Anterior cingulate cortex (tissue), 58 donors: Measurements from ENCODE around the gene NEIL3.
"Not testable (repeated sequence)": the region's sequence is repeated elsewhere in the genome, so short reads cannot be mapped to it uniquely, and the experiment has no call there.

Experiments used
- DNase-seq, 58 donors: peaks; one replicate each; lab custom pipeline; 2025; lab: John Stamatoyannopoulos, UW

The NEIL3 gene

DNA sequence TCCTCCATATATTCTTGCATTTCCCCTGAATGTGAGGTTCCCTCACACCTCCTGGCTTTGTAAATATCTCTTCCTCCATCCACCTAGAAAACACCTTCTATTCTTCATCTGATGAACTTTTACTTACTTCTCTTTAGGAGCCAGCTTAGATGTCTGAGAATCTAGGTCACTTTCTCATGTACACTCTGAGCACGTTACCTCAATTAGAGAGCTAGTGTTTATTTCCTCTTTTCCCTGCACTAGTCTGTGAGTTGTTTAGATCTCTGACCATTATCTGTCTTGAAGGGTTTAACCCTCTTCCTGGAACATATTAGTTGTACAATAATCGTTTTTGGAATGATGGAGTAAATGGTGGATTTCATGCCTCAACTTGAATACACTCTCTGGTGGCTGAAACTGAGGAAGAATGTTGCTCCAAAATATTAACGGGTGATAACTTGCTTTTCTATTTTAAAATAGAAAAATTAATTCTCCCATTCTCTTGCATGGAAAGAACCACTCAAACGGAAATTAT, 8.5 kb upstream of the NEIL3 start:
- DNase-seq = no peak

DNA sequence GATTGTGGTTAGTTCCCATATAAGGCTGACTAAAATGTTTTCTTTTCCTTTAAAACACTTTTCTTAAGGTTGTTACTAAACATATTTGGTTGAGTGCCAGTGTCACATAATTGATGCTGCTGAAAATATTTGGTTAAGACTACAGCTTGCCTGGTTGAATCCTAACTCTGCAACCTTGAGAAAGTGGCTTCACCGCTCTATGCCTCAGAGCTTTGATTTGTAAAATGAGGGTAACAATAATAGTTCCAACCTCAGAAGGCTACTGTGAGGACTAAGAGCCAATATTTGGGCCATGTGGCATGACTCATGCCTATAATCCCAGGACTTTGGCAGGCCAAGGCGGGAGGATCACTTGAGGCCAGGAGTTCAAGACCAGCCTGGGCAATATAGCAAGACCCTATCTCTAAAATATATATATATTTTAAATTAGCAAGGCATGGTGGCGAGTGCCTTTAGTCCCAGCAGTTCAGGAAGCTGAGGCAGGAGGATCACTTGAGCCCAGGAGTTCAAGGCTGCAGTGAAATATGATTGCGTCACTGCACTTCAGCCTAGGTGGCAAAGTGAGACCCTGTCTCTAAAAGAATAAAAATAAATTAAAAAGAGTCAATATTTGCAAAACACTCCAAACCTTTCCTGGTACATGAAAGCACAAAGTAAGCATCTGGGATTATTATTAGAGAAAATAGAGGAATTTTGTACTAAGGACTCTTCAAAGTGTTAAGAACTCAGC, 7.1 kb upstream of the NEIL3 start:
- no peak for DNase-seq

DNA sequence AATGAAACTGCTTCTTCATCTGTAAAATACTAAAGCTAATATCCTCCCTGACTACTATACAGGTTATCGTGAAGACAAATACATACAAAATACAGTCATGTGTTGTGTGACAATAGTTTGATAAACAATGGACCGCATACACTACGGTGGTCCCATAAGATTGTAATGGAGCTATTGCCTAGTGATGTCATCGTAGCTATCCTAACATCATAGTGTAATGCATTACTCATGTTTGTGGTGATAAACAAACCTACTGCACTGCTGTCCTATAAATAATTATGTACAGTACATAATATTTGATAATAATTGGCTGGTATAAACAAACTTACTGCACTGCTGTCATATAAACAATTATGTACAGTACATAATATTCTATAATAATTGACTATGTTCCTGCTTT, 5.6 kb upstream of the NEIL3 start:
- DNase-seq = no peak

DNA sequence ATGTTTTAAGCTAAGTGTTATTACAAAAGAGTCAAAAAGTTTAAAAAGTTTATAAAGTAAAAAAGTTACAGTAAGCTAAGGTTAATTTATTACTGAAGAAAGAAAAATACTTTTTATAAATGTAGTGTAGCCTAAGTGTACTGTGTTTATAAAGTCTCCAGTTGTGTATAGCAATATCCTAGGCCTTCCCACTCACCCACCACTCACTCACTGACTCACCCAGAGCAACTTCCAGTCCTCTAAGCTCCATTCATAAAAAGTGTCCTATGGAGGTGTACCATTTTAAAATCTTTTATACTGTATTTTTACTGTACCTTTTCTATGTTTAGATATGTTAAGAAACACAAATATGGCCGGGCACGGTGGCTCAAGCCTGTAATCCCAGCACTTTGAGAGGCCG, 4.8 kb upstream of the NEIL3 start:
- not testable (repeated sequence) for DNase-seq

DNA sequence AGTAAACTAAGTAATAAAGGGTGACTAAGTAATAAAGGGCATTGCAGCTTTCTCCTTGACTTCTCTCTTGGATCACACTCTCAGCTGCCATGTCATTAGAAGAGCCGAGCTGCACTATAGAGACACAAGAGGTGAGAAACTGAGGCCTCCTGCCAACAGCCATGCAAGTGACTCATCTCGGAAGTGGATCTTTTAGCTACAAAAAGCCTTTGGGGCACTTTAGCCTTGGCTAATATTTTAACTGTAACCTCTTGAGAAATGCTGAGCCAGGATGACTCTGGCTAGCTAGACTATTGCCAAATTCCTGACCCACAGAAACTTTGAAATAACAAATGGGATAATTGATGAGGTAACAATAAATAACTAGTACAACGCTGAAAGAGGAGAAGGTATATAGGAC, 1.5 kb upstream of the NEIL3 start:
- DNase-seq = no peak

DNA sequence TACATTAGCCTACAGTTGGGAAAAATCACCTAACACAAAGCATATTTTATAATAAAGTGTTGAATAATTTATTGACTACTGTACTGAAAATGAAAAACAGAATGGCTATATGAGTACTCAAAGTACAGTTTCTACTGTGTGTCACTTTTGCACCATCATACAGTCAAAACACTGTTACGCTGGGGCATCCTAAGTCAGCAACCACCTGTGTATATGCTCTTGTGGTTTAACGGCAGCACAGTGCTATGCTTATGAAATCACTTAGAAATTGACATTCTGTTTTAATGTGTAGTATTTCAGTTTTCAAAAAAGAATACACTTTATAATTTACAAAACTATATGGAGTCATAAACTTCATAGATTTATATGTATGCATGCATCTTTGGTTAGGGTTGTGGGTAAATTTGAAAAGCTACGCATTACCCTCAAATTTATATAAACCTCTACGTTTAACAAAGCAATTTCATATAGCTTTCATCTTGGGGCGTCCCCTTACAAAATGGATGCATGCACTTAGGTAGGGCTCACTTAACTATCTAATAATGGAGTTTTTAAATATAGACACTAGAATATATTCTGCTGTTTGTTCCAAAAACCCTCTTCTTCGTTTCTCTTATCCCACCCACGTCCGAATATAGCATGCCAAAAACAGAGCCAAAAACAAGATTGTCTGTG, 690 bp upstream of the NEIL3 start:
- DNase-seq = no peak

DNA sequence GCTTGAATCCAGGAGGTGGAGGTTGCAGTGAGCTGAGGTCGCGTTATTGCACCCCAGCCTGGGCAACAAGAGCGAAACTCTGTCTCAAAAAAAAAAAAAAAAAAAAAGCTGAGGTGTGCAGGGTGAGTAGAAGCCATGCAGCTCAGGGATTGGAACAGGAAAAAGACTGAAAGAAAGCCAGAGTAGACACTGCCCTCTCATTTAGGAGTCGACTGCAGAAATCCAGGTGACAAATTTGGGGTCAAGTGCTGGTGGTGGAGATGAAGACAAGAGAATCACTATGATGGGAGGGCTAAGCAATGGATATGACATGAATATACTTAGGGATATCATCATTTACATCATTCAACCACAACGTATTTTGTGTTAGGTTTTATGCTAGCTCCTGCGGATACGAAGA, 1.9 kb downstream of the NEIL3 start:
- DNase-seq = no peak

DNA sequence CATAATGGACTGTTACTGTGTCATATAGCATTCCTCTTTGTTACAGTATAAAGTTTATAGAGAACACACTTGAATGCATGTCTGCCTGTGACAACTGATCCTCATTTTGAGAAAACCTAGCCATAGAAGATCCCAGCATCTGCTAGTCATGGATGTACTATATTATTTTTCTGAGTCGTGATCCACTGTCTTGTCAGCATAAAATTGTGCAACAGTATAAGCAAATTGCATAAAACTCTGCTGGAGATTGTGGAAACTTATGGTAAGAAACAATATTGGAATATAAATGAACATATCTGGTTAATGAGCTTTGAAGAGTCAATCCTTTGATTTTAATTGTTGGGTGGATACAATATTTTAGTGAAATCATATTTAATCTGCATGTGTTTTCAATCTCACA, 3.6 kb downstream of the NEIL3 start:
- DNase-seq = no peak

DNA sequence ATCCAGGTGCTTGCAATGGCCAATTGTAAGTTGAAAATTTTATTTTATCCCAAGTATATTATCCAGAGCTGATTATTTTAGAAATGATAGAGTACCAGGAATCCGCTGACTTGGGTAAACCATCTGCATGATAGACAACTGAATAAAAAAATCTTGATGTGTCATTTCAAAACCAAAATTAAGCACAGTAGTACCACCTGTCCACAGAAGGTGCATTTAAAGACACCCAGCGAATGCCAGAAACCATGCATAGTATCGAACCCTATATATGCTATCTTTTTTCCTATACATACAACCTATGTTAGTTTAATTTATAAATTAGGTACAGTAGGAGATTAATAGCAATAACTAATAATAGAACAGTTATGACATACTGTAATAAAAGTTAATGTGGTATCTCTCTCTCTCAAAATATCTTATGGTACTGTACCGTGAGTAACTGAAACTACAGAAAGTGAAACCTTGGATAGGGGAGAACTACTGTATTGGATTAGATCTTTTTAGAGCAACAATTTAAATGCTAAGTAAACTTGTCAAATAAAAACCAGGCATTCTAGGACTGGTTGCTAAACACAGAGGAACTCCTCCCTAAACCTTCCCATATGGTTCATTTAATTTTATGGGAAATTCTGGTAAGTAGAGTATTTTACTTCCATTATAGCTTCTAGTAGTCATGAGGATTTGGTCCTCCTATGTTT, 6.2 kb downstream of the NEIL3 start:
- DNase-seq = no peak

DNA sequence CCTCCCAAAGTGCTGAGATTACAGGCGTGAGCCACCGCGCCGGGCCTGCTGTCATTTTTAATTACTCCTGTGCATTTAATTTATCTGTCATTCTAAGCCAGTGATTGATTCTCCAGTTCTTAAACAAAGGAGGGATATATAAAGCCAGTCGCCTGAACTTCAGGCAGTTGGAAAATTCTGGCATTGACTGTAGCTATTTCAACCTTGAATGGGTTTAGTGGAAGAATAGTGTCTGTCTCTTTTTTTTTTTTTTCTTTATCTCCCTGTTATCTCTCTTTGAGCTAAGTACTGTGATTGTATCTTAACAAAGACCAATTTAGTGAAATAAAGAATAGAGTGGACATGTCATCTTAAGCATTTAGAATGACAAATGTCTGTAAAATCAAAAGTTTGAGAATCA, 11.0 kb downstream of the NEIL3 start:
- no peak for DNase-seq

DNA sequence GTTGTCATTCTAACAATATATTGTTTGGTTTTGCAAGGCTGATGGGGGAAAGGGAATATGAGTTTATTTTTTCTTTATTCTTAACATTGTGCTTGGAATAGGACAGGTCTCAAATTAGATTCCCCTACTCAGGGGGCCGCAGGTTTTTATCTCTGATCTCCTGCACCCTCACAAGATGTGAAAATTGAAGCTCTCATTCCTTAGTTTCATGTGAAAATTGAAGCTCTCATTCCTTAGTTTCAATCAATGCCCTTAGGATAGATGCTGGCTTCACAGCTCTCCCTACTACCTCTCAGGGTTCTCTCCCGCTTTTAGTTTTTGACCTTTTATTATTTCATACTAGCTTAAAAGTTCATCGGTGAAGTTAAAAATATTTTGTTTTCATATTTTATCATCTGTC, 12.0 kb downstream of the NEIL3 start:
- no peak for DNase-seq

DNA sequence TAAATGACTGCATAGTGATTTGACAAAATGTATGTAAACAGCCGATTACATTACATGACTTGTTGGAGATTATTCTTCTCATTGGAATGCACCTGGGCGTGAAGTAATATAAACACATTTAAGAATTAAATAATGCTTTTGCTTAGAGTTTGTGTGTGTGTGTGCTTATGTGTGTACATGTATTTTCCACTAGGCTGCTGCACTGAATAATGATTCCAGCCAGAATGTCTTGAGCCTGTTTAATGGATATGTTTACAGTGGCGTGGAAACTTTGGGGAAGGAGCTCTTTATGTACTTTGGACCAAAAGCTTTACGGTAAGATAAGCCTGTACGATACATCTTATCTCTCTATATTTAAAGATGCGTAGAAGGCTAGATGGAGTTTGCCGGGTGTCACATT, 12.6 kb downstream of the NEIL3 start:
- no peak for DNase-seq

DNA sequence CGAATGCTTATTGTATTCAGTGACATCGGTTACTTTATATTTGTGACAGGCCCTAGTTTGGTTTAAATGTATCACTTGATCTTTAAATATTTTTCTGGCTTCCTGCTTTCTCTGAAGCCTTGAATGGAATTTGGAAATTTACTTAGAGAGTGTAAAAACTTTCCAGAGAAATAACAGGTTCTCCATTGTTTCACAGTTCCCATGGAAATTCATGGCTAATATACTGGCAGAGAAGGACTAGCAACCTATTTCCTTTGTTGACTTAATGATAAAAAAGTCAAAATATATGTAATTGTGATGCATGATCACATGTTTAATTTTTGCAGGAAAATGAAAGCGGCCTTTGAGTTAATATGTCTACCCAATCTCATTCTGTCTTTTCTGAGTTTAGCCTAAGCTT, 13.2 kb downstream of the NEIL3 start:
- DNase-seq = no peak

DNA sequence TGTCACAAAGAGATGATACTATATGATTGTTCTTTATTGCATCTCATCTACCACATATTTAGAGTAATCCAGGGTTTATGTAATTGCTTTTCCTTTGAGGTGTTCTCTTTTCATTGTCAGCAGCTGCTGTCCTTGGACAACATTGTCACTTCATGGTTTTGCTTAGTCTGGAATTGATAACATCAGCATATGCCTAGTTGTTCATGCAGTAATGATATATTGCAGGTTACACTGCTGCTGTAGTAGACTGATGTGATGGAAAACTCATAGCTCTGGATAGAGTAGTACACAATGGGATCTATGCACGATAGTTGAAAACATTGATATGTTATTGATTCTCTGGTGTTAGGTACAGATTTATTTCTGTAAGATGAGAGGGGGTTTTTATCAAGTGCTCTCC, 13.7 kb downstream of the NEIL3 start:
- DNase-seq = no peak

DNA sequence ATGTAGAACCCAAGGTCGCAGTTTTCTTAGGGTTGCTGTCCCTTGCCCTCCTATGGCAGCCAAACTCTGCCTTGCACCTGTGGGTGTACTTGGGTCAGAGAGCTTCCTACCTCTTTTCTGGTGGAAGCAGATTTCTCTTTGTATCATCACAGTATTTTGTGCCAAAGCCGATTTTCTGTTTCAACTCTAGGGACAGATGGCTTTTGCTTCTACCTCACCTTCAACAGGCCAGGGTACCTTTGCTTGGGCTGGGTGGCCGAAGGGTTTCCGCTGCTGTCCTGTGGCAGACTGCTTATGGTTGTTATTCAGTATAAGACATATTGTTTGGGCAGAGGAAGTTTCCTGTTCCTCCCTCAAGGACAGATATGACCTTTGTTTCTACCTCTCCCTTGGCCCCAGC, 22.4 kb downstream of the NEIL3 start:
- DNase-seq = no peak

DNA sequence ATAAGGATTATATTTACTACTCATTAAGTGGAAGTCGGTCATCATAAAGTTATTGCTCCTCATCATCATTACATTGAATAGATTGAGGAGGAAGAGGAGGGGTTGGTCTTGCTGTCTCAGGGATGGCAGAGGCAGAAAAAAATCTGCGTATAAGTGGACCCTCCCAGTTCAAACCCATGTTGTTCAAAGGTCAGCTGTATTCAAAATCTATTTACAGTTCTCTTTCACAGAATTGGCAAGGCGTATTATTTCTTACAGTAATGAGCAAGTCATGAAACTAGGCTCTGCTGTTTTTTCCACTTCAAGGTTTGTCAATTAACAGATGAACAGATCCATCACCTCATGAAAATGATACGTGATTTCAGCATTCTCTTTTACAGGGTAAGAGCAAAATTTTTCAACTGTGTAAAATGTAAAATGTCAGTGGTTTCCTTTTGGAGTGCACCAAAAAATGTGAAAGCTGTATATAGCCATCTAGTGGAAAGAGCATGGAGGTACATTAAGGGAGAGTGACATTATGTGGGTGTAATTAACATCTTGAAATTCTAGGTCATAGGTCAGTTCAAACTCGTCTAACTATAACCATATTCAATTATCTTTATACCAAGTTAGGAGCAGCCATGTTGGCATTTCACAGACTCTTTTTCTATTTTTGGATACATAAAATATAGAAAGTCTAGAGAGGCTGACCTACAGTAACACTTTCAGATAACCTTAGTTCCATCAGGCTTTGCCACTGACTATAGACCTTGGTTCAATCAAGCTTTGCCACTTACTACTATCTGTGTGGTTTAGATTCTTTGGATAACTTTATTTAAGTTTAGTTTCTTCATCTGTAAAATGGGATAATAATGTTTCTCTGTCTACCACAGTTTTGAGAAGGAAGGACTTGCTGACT, 30.1 kb downstream of the NEIL3 start:
- no peak for DNase-seq

DNA sequence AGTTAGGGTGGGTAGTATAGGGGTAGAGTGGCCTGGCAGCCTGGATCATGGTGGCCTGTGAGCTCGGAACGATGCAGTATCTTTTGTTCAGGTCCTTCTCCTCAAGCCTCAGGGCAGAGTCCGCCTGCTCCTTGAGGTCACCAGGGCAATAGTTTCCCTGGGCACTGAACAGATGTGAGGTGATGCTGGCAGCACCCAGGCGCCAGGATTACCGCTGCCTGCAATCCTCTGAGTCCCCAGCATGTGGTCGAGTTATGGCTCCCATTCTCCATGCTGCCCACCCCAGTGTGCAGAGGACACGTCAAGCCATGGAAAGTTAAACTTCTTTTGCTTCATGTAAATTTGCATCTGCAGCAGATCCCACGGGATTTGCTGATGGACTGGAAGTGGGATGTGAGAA, 38.7 kb downstream of the NEIL3 start:
- no peak for DNase-seq

DNA sequence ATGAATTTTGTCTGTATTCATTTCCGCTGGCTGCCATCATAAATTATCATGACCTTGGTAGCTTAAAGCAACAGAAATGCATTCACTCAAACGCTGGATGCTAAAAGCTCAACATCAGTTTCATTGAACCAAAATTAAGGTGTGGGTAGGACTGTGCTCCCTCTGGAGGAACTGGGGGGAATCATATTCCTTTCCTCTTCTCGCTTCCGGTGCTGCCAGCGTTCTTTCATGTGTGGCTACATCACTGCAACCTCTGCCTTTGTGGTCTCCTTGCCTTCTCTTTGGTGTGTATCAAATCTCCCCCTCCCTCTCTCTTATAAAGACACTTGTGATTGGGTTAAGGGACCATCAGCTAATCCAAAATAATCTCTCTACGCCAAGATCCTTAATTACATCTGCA, 39.5 kb downstream of the NEIL3 start:
- DNase-seq = no peak

DNA sequence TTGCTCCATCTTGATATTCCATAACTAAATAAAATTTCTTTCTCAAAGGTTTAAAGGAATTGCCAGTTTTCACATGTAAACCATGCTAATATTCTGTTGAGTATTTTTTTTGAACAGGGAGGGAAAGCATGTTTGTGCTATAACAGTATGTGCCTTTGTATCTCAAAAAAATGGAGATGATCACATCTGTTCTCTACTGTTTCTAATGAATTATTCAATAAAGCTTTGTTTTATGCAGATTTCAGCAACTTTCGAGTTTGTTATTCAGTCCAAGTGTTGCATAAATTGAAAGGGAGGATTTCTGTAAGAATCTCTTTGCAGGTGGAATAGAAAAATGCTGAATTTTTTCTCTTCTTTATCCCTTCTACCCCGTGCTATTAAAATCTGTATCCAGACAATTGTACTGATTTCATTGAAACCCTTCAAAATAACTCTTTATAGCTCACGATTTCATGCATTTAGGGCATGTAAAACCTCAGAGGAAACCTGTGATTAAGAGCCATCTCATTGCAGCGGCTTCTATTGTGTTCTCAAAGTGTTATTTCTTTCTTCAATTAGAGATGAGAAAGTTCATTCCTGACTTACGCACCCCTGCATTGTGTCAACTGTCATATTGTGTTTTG, 42.1 kb downstream of the NEIL3 start:
- no peak for DNase-seq

DNA sequence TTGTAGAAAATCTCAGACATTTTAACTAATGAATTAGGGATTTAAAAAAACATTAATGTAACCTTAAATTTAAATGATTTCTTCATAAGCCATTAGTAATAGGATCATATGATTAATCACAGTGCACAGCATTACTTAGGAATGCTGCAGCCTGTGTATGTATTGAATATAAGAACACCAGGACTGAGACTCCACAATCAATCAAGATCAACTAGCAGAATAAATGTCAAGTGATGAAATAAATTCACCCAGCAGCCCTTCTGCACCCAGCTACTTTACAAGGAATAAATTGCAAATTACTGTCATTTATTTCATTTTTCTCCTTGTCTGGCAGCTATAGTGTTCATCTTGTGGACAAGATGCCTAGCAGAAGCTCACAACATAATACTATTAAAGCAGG, 46.5 kb downstream of the NEIL3 start:
- DNase-seq = no peak
